GM12865 (cell line): Measurements from ENCODE around the gene PLCB1.

Experiments used
- DNase-seq: peaks from one replicate; pipeline ENCODE4 v3.0.0; 2010; ENCODE audit warnings: low read depth
- H3K4me3 ChIP-seq: 2 replicates; pipeline ENCODE4 v1.5.1; 2011; ENCODE audit warnings: mild to moderate bottlenecking, low read depth, low read length, control low read depth
- TF ChIP-seq, protein P1 (sequence below): IDR thresholded peaks from 2 replicates; pipeline ENCODE4 v1.5.1; 2011; ENCODE audit warnings: low read length, control low read depth, low read depth, inconsistent platforms; ENCODE audit not compliant: insufficient read depth; ENCODE audit errors: missing control alignments

Gene PLCB1

DNA sequence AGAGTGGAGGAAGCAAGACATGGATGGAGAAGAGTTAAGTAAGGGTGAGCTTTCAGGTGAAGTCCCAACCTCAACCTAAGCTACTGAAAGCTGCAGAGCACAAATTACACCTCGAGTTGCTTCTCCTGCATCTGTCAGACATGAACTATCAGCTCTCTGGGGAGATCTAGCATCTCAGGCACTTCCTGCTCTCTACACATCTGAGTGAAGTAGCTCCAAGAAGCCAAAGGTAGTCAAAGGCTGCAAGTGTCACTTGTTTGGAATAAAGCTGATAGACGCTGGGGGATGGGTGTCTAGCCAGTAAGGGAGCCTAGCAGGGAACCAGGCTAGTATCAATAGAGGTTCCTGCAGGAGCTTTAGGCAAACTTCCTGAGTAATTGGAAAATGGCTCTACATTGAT lies 228.0 kb downstream of the PLCB1 start:
- no peak overlapping the region for H3K4me3 ChIP-seq
- TF ChIP-seq, protein P1, sequence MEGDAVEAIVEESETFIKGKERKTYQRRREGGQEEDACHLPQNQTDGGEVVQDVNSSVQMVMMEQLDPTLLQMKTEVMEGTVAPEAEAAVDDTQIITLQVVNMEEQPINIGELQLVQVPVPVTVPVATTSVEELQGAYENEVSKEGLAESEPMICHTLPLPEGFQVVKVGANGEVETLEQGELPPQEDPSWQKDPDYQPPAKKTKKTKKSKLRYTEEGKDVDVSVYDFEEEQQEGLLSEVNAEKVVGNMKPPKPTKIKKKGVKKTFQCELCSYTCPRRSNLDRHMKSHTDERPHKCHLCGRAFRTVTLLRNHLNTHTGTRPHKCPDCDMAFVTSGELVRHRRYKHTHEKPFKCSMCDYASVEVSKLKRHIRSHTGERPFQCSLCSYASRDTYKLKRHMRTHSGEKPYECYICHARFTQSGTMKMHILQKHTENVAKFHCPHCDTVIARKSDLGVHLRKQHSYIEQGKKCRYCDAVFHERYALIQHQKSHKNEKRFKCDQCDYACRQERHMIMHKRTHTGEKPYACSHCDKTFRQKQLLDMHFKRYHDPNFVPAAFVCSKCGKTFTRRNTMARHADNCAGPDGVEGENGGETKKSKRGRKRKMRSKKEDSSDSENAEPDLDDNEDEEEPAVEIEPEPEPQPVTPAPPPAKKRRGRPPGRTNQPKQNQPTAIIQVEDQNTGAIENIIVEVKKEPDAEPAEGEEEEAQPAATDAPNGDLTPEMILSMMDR: no peak
- DNase-seq: no peak

DNA sequence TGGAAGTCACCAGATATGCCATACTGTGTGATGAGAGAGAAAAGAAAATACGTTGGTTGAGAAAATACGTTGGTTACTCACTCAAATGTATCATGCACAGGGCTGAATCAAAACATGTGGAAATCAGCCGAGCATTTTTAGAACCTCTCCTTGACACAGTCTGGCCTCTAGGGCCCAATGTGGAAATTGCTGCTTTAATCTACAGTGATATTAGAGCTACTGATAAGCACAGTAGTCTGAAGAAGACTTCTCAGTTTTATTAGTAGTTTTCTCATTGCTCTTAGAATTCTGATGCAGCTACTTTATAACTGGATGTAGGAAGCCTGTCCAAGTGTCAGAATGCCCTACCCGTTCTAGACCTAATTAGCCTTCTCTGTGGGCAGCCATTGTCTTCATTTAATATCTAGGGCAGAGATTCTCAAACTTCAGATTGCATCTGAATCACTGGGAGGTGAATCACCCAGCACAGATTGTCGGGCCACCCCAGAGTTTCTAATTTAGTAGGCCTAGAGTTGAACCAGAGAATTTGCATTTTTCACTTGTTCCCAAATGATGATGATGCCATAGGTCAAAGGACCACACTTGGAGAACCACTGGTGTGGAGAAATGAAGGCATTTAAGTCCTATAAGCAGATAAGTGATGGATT lies 229.1 kb downstream of the PLCB1 start:
- H3K4me3 ChIP-seq: no peak overlapping the region
- peak; percentile 14 for DNase-seq
- TF ChIP-seq, protein P1: no peak

DNA sequence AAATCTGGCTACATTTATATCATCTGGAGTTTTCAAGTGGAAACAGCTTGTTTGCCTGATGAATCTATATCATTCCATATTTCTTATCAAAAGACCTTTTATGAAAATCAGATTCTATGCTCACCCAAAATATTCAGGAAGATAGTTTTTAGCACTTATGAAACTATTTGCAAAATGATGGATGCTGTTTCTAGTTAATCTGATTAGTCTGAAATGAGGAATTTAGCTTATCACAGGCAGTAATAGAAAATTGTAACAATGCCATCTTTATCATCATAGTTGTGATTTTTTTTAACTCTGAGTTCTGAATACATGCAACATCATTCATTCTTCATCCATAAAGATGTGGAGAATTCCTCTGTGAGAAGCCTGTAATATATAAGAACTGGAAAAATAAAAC lies 229.7 kb downstream of the PLCB1 start:
- no peak overlapping the region for H3K4me3 ChIP-seq
- DNase-seq: no peak
- TF ChIP-seq, protein P1: no peak

DNA sequence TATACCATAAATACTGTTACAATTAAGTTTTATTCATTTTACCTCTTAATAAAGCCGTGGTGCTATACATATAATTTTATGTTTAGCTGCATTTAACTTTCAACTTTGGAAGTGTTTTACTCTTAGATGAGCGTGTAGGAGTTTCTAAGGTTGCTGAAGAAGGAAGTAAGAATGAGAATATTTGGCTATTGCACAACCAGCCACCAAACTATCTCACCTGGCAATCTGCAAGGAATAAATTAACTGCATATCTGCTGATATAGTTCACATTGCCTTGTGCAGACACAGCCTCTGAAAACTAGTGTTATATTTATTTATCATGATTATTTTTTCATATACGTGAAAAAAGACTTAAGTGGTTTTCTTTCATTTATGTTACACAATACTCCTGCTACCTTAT lies 230.4 kb downstream of the PLCB1 start:
- TF ChIP-seq, protein P1: no peak
- no peak overlapping the region for H3K4me3 ChIP-seq
- no peak for DNase-seq

DNA sequence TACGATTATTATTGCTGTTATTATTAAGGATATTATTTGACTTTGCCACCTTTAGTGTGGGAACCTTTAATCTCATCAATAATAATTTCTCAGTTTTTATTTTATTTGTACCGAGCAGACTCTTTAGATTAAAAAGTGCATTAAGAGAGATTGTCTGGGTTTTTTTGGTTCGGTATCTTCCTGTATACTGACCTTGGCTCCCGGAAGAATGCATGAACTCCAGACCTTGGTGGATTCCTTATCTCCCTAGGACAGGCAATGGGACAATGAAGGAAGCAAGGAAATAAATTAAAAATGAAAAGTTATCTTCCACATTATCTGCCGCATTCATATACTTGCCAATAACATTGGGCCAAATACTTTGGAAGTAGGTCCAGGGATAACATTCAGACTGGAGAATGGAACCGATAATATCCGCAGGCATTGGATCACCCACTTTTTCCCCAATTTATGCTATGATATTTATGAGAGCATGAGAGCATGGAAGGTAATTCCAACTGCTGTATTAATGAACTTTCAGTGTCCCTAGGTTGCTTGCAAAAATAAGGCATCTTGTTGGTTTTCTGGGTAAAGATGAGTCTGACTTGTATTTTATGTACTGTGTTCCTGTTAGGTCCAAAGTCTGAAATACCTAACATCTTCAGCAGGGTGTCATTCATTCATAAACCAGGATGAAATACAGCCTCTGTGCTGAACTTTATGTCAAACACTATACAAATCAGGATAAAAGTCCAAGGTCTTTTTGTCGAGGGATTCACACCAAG lies 232.1 kb downstream of the PLCB1 start:
- TF ChIP-seq, protein P1: no peak
- DNase-seq: no peak
- no peak overlapping the region for H3K4me3 ChIP-seq

DNA sequence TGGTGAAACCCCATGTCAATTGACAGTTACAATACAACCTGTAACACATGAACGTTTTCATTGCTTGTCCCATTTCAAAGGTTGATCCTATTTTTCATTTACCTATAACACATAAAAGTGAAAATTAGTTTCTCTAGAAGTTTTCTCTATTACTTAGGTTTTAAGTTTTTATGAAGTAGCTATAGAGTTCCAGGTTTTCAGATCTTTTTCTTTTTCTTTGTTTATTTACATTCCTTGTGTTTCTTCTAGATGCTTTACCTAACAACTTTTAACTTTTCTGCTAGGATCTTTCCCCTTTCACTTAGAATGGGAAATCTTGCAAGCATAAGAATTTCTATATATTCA lies 232.6 kb downstream of the PLCB1 start:
- no peak overlapping the region for H3K4me3 ChIP-seq
- TF ChIP-seq, protein P1: no peak
- DNase-seq: no peak
